Measurements from ENCODE around the gene STAC3. TPM values are rescaled to one million over a fixed set of nuclear protein-coding genes. Genes with fewer than 3 reads are reported as not detected.

STAC3 gene
- total RNA-seq, 4 donors from 2014 or later = 1.9 to 6.6 (median 2.4) TPM

DNA sequence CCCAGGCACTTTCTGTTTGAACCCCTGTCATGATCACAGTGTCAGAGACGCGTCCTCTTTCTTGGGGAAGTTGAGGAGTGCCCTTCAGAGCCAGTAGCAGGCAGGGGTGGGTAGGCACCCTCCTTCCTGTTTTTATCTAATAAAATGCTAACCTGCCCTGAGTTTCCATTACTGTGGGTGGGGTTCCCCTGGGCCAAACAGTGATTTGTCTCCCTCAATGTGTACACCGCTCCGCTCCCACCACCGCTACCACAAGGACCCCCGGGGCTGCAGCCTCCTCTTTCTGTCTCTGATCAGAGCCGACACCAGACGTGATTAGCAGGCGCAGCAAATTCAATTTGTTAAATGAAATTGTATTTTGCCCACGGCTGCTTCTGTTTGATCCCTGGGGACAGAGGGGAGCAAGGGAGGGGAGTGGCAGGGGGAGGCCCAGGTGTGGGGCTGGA is 16.4 kb downstream of the STAC3 start:
- Histone ChIP-seq H3K4me3 (no peak overlapping the region), H3K27me3 (peaks cover 0 to 10% of the 10 kb centered on the region in 2 donors), H3K4me1 (peaks cover 0 to 46% (median 26%) of the 10 kb centered on the region in 4 donors), H3K27ac (peak overlapping the region in 1 of 4 donors; percentile 50), H3K36me3 (peaks cover 0 to 28% (median 0%) of the 10 kb centered on the region in 3 donors), H3K9me3 (no peaks in the 10 kb centered on the region)
- DNase-seq = peak in 1 of 3 donors; percentile 56
- TF ChIP-seq POLR2A (IDR thresholded peaks at IDR 0.05) = no peak

DNA sequence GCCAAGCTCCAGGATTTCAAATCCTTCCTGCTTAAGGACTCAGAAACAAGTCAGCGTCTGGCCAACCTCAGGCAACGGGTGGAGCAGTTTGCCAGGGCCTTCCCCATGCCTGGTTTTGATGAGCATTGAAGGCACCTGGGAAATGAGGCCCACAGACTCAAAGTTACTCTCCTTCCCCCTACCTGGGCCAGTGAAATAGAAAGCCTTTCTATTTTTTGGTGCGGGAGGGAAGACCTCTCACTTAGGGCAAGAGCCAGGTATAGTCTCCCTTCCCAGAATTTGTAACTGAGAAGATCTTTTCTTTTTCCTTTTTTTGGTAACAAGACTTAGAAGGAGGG is 16.8 kb downstream of the STAC3 start:
- H3K27me3 ChIP-seq = peaks cover 0 to 9% of the 10 kb centered on the region in 2 donors
- H3K36me3 ChIP-seq = peaks cover 0 to 28% (median 0%) of the 10 kb centered on the region in 3 donors
- TF ChIP-seq POLR2A (IDR thresholded peaks at IDR 0.05) = no peak
- no peak for TF ChIP-seq CTCF (IDR thresholded peaks at IDR 0.05)
- peaks cover 0 to 42% (median 25%) of the 10 kb centered on the region in 4 donors for H3K4me1 ChIP-seq
- H3K4me3 ChIP-seq = no peak overlapping the region
- peak overlapping the region in 2 of 4 donors; percentile 14 to 50 for H3K27ac ChIP-seq
- H3K9me3 ChIP-seq = no peaks in the 10 kb centered on the region
- DNase-seq = no peak

DNA sequence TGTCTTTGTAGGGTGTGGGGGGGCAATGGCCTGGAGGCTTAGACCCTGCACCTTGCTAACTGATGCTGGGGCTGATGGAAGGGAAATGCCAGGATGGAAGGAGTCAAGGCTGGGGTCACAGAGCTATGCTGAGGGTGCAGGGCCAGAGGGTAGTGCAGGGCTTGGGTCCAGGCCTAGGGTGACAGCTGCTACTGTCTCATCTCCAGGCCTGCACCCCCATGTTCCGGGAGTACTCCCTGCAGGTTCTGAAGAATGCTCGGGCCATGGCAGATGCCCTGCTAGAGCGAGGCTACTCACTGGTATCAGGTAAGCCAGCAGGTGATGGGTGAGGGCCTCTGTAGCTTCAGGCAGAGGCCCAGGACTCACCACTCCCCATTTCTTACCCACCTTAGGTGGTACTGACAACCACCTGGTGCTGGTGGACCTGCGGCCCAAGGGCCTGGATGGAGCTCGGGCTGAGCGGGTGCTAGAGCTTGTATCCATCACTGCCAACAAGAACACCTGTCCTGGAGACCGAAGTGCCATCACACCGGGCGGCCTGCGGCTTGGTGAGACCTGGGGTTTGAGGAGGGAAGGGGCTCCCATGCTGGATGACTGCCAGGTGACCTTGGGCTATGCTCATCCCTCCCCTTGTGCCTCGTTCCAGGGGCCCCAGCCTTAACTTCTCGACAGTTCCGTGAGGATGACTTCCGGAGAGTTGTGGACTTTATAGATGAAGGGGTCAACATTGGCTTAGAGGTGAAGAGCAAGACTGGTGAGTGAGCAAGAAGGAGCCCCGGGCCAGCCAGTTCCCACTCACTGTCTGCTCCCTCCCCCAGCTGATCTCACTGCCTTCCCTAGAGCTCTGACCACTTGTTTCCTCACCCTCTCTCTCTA is 17.4 kb downstream of the STAC3 start:
- Histone ChIP-seq H3K4me3 (no peak overlapping the region), H3K36me3 (peaks cover 0 to 28% (median 0%) of the 10 kb centered on the region in 3 donors), H3K9me3 (no peaks in the 10 kb centered on the region), H3K27me3 (peaks cover 0 to 9% of the 10 kb centered on the region in 2 donors), H3K4me1 (peaks cover 0 to 38% (median 22%) of the 10 kb centered on the region in 4 donors), H3K27ac (peak overlapping the region in 2 of 4 donors; percentile 14 to 50)
- no peak for TF ChIP-seq POLR2A (IDR thresholded peaks at IDR 0.05)
- no peak for TF ChIP-seq CTCF (IDR thresholded peaks at IDR 0.05)
- DNase-seq = no peak

GRCh38 chr12:57232156-57232756 is 18.7 kb downstream of the STAC3 start:
- no peak overlapping the region for H3K4me3 ChIP-seq
- H3K27ac ChIP-seq = no peak overlapping the region
- no peaks in the 10 kb centered on the region for H3K27me3 ChIP-seq
- no peak for TF ChIP-seq POLR2A (IDR thresholded peaks at IDR 0.05)
- no peak for TF ChIP-seq CTCF (IDR thresholded peaks at IDR 0.05)
- no peaks in the 10 kb centered on the region for H3K9me3 ChIP-seq
- H3K4me1 ChIP-seq = peaks cover 0 to 27% (median 13%) of the 10 kb centered on the region in 4 donors
- H3K36me3 ChIP-seq = peaks cover 0 to 28% (median 0%) of the 10 kb centered on the region in 3 donors
- DNase-seq = peak in 1 of 3 donors; percentile 27

DNA sequence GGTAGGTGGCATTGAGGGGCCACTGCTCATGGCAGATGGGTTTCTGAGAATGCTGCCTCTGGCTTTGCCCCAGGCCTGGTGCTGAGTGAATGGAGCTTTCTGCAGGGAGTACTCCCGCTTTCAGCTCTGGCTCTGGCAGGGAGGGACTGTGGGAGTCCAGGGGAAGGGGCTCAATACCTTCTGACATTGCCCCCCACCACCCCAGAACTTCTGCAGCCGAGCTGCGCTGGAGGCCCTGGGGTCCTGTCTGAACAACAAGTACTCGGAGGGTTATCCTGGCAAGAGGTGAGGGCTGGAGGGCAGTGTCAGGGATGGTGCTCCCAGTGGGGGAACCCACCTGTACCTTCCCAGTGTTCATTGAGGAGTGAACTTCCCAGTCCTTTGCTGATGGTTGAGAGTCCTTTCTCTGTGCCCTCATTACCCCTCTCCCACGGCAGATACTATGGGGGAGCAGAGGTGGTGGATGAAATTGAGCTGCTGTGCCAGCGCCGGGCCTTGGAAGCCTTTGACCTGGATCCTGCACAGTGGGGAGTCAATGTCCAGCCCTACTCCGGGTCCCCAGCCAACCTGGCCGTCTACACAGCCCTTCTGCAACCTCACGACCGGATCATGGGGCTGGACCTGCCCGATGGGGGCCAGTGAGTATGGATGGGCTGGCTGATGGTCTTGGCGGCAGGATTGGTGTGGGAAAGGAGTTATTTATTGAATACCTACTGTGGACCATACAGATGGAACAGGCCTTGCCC is 19.5 kb downstream of the STAC3 start:
- TF ChIP-seq POLR2A (IDR thresholded peaks at IDR 0.05) (no peak), CTCF (IDR thresholded peaks at IDR 0.05) (no peak)
- H3K27me3 ChIP-seq = peaks cover 0 to 2% of the 10 kb centered on the region in 2 donors
- no peaks in the 10 kb centered on the region for H3K9me3 ChIP-seq
- H3K4me1 ChIP-seq = peaks cover 0 to 25% (median 19%) of the 10 kb centered on the region in 4 donors
- peaks cover 0 to 28% (median 0%) of the 10 kb centered on the region in 3 donors for H3K36me3 ChIP-seq
- H3K4me3 ChIP-seq = no peak overlapping the region
- no peak overlapping the region for H3K27ac ChIP-seq
- no peak for DNase-seq
